Spinal cord (tissue), 10 donors: ENCODE data around the gene GSN. TPM values are rescaled to one million over a fixed set of nuclear protein-coding genes. Genes with fewer than 3 reads are reported as not detected.

Experiments
- DNase-seq, 6 donors: peaks; one replicate each; pipeline versions ENCODE4 v3.0.0 to v3.0.0-alpha.2; 2013 to 2015; ENCODE audit warnings: low spot score in 6 of 6, low read depth in 4 of 6
- H3K27ac ChIP-seq: one replicate; pipeline ENCODE4 v1.5.1; 2013; ENCODE audit warnings: low read depth, low read length, control low read depth
- H3K27me3 ChIP-seq: one replicate; pipeline ENCODE4 v1.6.1; 2013; ENCODE audit warnings: low read length; ENCODE audit not compliant: control insufficient read depth, insufficient read depth
- H3K36me3 ChIP-seq: one replicate; pipeline ENCODE4 v1.6.1; 2013; ENCODE audit warnings: low read length; ENCODE audit not compliant: control insufficient read depth, insufficient read depth
- H3K4me1 ChIP-seq: one replicate; pipeline ENCODE4 v1.6.1; 2013; ENCODE audit warnings: low read length; ENCODE audit not compliant: control insufficient read depth, insufficient read depth
- H3K4me3 ChIP-seq: one replicate; pipeline ENCODE4 v1.5.1; 2013; ENCODE audit warnings: low read depth, low read length, control low read depth
- H3K9me3 ChIP-seq: one replicate; pipeline ENCODE4 v1.6.1; 2013; ENCODE audit warnings: low read length; ENCODE audit not compliant: control insufficient read depth, insufficient read depth
- WGBS: methylation state at CpG from one replicate; pipeline ENCODE4 v1.1.5; 2013; ENCODE audit warnings: missing lambda C conversion rate; ENCODE audit not compliant: insufficient coverage; 5-methylcytosine and 5-hydroxymethylcytosine counted together
- polyA plus RNA-seq, 2 donors: library from polyadenylated mRNA; unstranded; fragments of 120-200 nt; gene quantifications; one replicate each; pipeline ENCODE4 v1.2.1, GENCODE V29; 2013; ENCODE audit not compliant: insufficient read length in 2 of 2
- total RNA-seq, 2 donors: library from RNA; depleted of rRNA in 1 of 2; stranded (reverse); fragments of 120-200 nt in 1 of 2; fragments of >200 nt in 1 of 2; gene quantifications; one replicate each; pipeline versions ENCODE4 v1.2.3 to v1.2.4, GENCODE V29; 2013 to 2014
- donor health status: healthy.

GSN gene
- total and polyA plus RNA-seq, 4 donors: 91.7 to 342 (median 191) TPM

GRCh38 chr9:121240472-121241135 lies 27.4 kb upstream of the GSN start:
- no peaks in the 10 kb centered on the region for H3K36me3 ChIP-seq
- H3K4me3 ChIP-seq: no peak overlapping the region
- 67% methylated on average over 5 of the region's 6 CpGs for WGBS
- no peaks in the 10 kb centered on the region for H3K4me1 ChIP-seq
- H3K9me3 ChIP-seq: no peaks in the 10 kb centered on the region
- DNase-seq: peak in 1 of 6 donors; percentile 73
- H3K27ac ChIP-seq: no peak overlapping the region
- H3K27me3 ChIP-seq: no peaks in the 10 kb centered on the region

GRCh38 chr9:121242219-121242958 lies 25.6 kb upstream of the GSN start:
- Histone ChIP-seq H3K27me3 (no peaks in the 10 kb centered on the region), H3K27ac (no peak overlapping the region), H3K4me1 (no peaks in the 10 kb centered on the region), H3K9me3 (no peaks in the 10 kb centered on the region), H3K36me3 (no peaks in the 10 kb centered on the region), H3K4me3 (no peak overlapping the region)
- no peak for DNase-seq
- WGBS: 62% methylated on average over 5 of the region's 5 CpGs

DNA sequence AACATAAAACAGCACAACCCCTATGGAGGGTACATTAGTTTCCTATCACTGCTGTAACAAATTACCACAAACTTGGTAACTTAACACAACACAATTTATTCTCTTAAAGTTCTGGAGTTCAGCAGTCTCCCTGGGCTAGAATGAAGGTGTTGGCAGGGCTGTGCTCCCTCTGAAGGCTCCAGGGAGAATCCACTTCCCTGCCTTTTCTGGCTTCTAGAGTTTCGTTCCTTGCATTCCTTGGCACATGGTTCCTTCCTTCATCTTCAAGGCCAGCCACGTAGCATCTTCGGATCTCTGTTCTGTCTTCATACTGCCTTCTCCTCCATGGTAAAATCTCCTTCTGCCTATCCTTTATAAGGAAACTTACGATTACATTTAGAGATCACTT lies 25.0 kb upstream of the GSN start:
- no peak overlapping the region for H3K27ac ChIP-seq
- DNase-seq: no peak
- no peaks in the 10 kb centered on the region for H3K27me3 ChIP-seq
- no peak overlapping the region for H3K4me3 ChIP-seq
- no peaks in the 10 kb centered on the region for H3K36me3 ChIP-seq
- H3K9me3 ChIP-seq: no peaks in the 10 kb centered on the region
- no peaks in the 10 kb centered on the region for H3K4me1 ChIP-seq
- 95% methylated on average over 4 of the region's 4 CpGs for WGBS

DNA sequence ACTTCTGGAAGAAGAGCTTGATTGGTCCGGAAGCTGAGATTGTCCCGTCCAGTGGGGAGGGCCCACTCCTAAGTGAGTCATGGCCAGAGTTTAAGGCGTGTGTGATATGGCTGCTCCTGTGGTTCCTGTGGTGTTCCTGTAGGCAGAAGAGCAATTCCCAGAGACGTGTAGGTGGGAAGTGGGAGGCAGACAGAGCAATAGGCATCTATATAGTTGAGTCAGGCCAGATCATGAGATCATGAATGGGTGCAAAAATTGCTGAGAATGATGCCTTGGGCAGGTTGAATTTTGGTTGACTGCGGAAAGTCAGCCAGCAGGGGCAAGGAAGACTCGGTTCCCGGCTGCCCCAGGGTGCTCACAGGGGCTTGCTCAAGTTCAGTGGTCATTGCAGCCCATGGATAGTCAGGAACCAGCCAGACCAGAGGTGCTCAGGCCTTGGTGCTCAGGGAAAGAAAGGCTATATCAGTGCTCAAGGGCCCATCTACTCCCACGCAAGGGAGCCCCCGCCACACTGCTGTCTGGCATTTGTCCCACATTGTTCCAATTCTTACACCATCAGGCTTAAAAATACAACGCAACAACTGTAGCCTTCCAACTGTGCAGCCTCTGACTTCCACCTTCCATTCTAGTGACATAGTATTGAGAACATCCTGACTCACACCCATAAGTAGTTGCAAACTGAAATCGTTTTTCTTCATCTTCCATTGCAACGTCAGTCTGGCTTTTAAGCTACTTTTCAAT lies 21.0 kb upstream of the GSN start:
- 87% methylated on average over 9 of the region's 12 CpGs for WGBS
- Histone ChIP-seq H3K27ac (no peak overlapping the region), H3K9me3 (no peaks in the 10 kb centered on the region), H3K27me3 (no peaks in the 10 kb centered on the region), H3K4me3 (no peak overlapping the region), H3K36me3 (no peaks in the 10 kb centered on the region), H3K4me1 (no peaks in the 10 kb centered on the region)
- DNase-seq: peak in 1 of 6 donors; percentile 26

DNA sequence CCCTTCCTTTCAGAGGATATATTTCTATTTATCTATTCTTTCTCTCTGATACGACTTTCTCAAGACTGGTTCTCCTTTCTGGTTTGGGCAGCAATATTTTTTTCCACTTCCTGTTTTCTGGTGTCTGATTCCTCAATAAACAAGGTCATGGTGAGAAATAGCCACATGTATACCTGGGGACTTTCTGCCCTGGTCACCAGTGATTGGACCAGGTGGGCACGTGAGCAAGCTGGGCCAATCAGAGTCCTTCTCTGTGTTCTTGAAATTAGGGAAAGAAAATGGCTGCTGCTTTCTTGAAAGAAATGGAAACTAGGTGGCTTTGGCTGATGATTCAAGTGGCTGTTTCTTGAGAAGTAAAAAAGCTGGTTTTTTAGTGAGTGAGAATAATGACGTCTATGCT lies 18.4 kb upstream of the GSN start:
- H3K9me3 ChIP-seq: no peaks in the 10 kb centered on the region
- H3K4me1 ChIP-seq: no peaks in the 10 kb centered on the region
- no peak overlapping the region for H3K4me3 ChIP-seq
- H3K36me3 ChIP-seq: no peaks in the 10 kb centered on the region
- H3K27me3 ChIP-seq: no peaks in the 10 kb centered on the region
- 80% methylated on average over 2 of the region's 3 CpGs for WGBS
- no peak overlapping the region for H3K27ac ChIP-seq
- no peak for DNase-seq

- Histone ChIP-seq H3K9me3 (no peaks in the 10 kb centered on the region), H3K4me1 (no peaks in the 10 kb centered on the region), H3K27ac (no peak overlapping the region), H3K27me3 (no peaks in the 10 kb centered on the region), H3K36me3 (no peaks in the 10 kb centered on the region), H3K4me3 (no peak overlapping the region)
- no peak for DNase-seq
- WGBS: 86% methylated on average over 2 of the region's 5 CpGs
Observed at GRCh38 chr9:121252104-121252851, 15.7 kb upstream of the GSN start.

- 78% methylated on average over 2 of the region's 2 CpGs for WGBS
- DNase-seq: no peak
- Histone ChIP-seq H3K36me3 (no peaks in the 10 kb centered on the region), H3K9me3 (no peaks in the 10 kb centered on the region), H3K4me3 (no peak overlapping the region), H3K27ac (no peak overlapping the region), H3K4me1 (no peaks in the 10 kb centered on the region), H3K27me3 (no peaks in the 10 kb centered on the region)
Observed at GRCh38 chr9:121253162-121253561, 14.8 kb upstream of the GSN start.

DNA sequence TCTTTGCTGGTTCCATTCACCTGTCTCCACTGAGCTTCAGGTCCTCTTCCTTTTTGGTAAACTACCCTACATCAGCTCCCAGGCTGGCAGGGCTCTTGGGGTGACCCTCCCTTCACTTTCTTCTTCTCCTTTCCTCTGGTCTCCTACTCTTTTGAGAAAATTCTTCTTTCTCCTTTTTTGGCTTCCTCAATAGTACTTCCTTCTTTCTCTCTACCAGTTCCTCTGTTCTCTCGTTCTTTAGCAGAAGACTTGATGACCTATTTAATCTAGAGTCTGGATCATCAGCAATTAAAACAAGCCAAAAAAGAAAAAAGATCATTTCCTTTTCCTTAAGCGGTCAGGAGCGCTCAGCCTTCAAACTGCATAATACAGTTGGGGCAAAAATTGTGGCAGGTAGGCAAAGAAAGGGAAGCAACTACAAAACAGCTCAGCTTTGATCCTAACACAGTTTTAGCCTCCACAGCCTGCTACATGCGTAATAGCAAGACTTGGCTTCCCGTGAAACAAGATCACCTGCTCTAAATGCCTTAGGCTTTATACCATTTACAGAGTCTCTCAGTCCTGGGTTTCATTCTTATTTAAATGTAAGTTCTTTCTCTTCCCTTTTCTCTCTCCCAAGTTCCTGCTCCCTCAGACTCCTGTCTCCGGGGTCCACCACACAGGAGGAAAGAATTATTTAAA lies 14.0 kb upstream of the GSN start:
- Histone ChIP-seq H3K36me3 (no peaks in the 10 kb centered on the region), H3K27ac (no peak overlapping the region), H3K4me1 (no peaks in the 10 kb centered on the region), H3K27me3 (no peaks in the 10 kb centered on the region), H3K9me3 (no peaks in the 10 kb centered on the region), H3K4me3 (no peak overlapping the region)
- WGBS: 33% methylated on average over 1 of the region's 6 CpGs
- DNase-seq: no peak

DNA sequence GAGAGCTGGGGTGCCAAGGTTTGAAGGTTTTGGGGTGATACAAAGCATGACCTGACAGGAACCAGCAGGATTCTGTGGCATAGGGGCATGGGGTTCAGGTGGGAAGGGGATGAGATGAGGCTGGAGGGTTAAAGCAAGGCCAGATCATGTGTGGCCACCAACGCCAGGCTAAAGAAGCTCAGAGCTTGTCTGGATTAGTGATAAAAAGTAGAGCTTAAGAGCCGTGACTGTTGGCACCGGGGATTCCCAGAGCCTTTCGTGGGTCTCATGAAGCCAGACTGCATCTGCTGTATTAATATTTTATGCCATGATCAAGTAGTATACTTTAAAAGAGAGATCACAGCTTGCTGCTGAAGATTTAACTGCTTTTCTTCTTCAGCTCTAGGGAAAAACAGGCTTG lies 8.5 kb upstream of the GSN start:
- Histone ChIP-seq H3K27me3 (no peaks in the 10 kb centered on the region), H3K4me3 (no peak overlapping the region), H3K4me1 (peaks cover 13% of the 10 kb centered on the region), H3K27ac (no peak overlapping the region), H3K36me3 (no peaks in the 10 kb centered on the region), H3K9me3 (no peaks in the 10 kb centered on the region)
- no peak for DNase-seq
- whole genome bisulfite sequencing: 83% methylated on average over 2 of the region's 4 CpGs
